Colon (tissue), 2 donors: ENCODE results near the gene CLDN17.

Experiments used
- FAIRE-seq: peaks from 2 replicates; lab custom pipeline; 2012; peaks lifted over from hg19 to GRCh38; lab: Jason Lieb, UNC
- donor health status: control.
- donor health status: control.

The CLDN17 gene

GRCh38 chr21:30166705-30167104 is at the start of gene CLDN17:
TSS of gene CLDN17 (minus strand) at chr21:30166805. CDS start at chr21:30166617, 188 bp downstream.
- no peak for FAIRE-seq

GRCh38 chr21:30216041-30216723 is 49.6 kb upstream of the CLDN17 start, which contains the start of gene CLDN8:
TSS of gene CLDN8 (minus strand) at chr21:30216097. CDS start at chr21:30215925, 172 bp downstream.
- FAIRE-seq: no peak

- FAIRE-seq: no peak
These were observed 44.5 kb upstream of the CLDN17 start for GRCh38 chr21:30211071-30211470.

- no peak for FAIRE-seq
These were observed 43.0 kb upstream of the CLDN17 start for GRCh38 chr21:30209601-30210000.

GRCh38 chr21:30207252-30207579 is 40.6 kb upstream of the CLDN17 start:
- FAIRE-seq: no peak

- FAIRE-seq: no peak
These were observed 40.1 kb upstream of the CLDN17 start for GRCh38 chr21:30206551-30207251.

GRCh38 chr21:30200000-30200399 is 33.4 kb upstream of the CLDN17 start:
- no peak for FAIRE-seq

GRCh38 chr21:30194701-30195299 is 28.2 kb upstream of the CLDN17 start:
- FAIRE-seq: no peak

GRCh38 chr21:30193201-30193600 is 26.6 kb upstream of the CLDN17 start:
- no peak for FAIRE-seq

GRCh38 chr21:30190554-30190953 is 23.9 kb upstream of the CLDN17 start:
- no peak for FAIRE-seq

GRCh38 chr21:30189773-30190172 is 23.2 kb upstream of the CLDN17 start:
- FAIRE-seq: no peak

GRCh38 chr21:30186242-30186641 is 19.6 kb upstream of the CLDN17 start:
- no peak for FAIRE-seq

GRCh38 chr21:30168086-30168485 is 1.5 kb upstream of the CLDN17 start:
- FAIRE-seq: no peak

GRCh38 chr21:30166171-30166570 is 434 bp downstream of the CLDN17 start:
- no peak for FAIRE-seq

- no peak for FAIRE-seq
These were observed 1.8 kb downstream of the CLDN17 start for GRCh38 chr21:30164796-30165195.

GRCh38 chr21:30153697-30154340 is 12.8 kb downstream of the CLDN17 start:
- no peak for FAIRE-seq

- FAIRE-seq: no peak
These were observed 13.8 kb downstream of the CLDN17 start for GRCh38 chr21:30152792-30153191.

GRCh38 chr21:30148906-30149305 is 17.7 kb downstream of the CLDN17 start:
- FAIRE-seq: no peak

GRCh38 chr21:30146558-30147282 is 19.9 kb downstream of the CLDN17 start:
- FAIRE-seq: no peak

GRCh38 chr21:30138483-30138882 is 28.1 kb downstream of the CLDN17 start:
- no peak for FAIRE-seq

GRCh38 chr21:30129246-30129645 is 37.4 kb downstream of the CLDN17 start:
- FAIRE-seq: no peak

- FAIRE-seq: no peak
These were observed 40.0 kb downstream of the CLDN17 start for GRCh38 chr21:30126576-30126975.
